Spleen (tissue), 11 donors: Measurements from ENCODE around the gene F13B. TPM values are rescaled to one million over a fixed set of nuclear protein-coding genes. Genes with fewer than 3 reads are reported as not detected.

ENCODE experiments used
- DNase-seq: peaks from one replicate; pipeline ENCODE4 v3.0.0-alpha.2; 2020
- H3K27ac ChIP-seq, 8 donors: fragments of 200-600 bp; sonication (generic) in 7 of 8; 1 replicate in 4 of 8; 2 replicates in 4 of 8; pipeline versions ENCODE4 v1.5.0 to v1.8.0; 2016 to 2021; ENCODE audit warnings: inconsistent platforms in 4 of 8, mild to moderate bottlenecking in 4 of 8, moderate library complexity in 1 of 8
- H3K27me3 ChIP-seq, 7 donors: fragments of 200-600 bp; sonication (generic) in 6 of 7; replicated peaks in 1 of 7; 1 replicate in 4 of 7; 2 replicates in 3 of 7; pipeline versions ENCODE4 v1.5.0 to v1.8.0; 2016 to 2021; ENCODE audit warnings: inconsistent platforms in 3 of 7, mild to moderate bottlenecking in 1 of 7
- H3K36me3 ChIP-seq, 6 donors: fragments of 200-600 bp; sonication (generic) in 5 of 6; 1 replicate in 4 of 6; 2 replicates in 2 of 6; pipeline versions ENCODE4 v1.5.0 to v1.8.0; 2016 to 2021; ENCODE audit warnings: inconsistent platforms in 2 of 6
- H3K4me1 ChIP-seq, 6 donors: fragments of 200-600 bp; sonication (generic) in 5 of 6; 1 replicate in 3 of 6; 2 replicates in 3 of 6; pipeline versions ENCODE4 v1.5.0 to v1.8.0; 2016 to 2021; ENCODE audit warnings: inconsistent platforms in 3 of 6
- H3K4me3 ChIP-seq, 8 donors: fragments of 200-600 bp; sonication (generic) in 7 of 8; 1 replicate in 4 of 8; 2 replicates in 4 of 8; pipeline versions ENCODE4 v1.5.0 to v1.8.0; 2016 to 2021; ENCODE audit warnings: inconsistent platforms in 4 of 8, mild to moderate bottlenecking in 4 of 8, moderate library complexity in 2 of 8
- H3K9me3 ChIP-seq, 8 donors: fragments of 200-600 bp; sonication (generic) in 7 of 8; 1 replicate in 4 of 8; 2 replicates in 4 of 8; pipeline versions ENCODE4 v1.5.0 to v1.8.0; 2016 to 2021; ENCODE audit warnings: inconsistent platforms in 4 of 8
- CTCF ChIP-seq, 11 experiments: fragments of 200-600 bp in 7 of 11; fragments of 450-650 bp in 4 of 11; sonication (generic) in 4 of 11; IDR thresholded peaks in 8 of 11; conservative IDR thresholded peaks in 3 of 11; 1 replicate in 7 of 11; 2 replicates in 4 of 11; pipeline versions ENCODE4 v1.4.0 to v1.8.0; 2016 to 2021; ENCODE audit warnings: antibody characterized with exemption in 11 of 11, inconsistent platforms in 4 of 11, mild to moderate bottlenecking in 1 of 11
- POLR2A ChIP-seq, 3 donors: fragments of 450-650 bp; IDR thresholded peaks; one replicate each; pipeline ENCODE4 v1.5.1; 2017; ENCODE audit warnings: antibody characterized with exemption in 3 of 3, mild to moderate bottlenecking in 1 of 3
- POLR2AphosphoS5 ChIP-seq, 3 donors: sonication (generic); formaldehyde crosslinking; IDR thresholded peaks; one replicate each; pipeline ENCODE4 v1.5.1; 2017; ENCODE audit warnings: antibody characterized with exemption in 3 of 3
- WGBS, 5 donors: extraction: QIAGEN DNeasy Blood & Tissue Kit in 3 of 5; methylation state at CpG; one replicate each; pipeline versions ENCODE4 v1.1.5 to v1.1.7; 2013 to 2018; 5-methylcytosine and 5-hydroxymethylcytosine counted together
- intact Hi-C: fragments of 100-400 bp; cut with DNase I; formaldehyde crosslinking; loops from one replicate; pipeline ENCODE4 v1.15.0; 2023; ENCODE audit warnings: low total_unique reads
- polyA plus RNA-seq, 3 donors: library from polyadenylated mRNA; stranded (reverse); fragments of 200-250 nt; gene quantifications; one replicate each; pipeline ENCODE4 v1.2.1, GENCODE V29; 2013
- total RNA-seq, 7 donors: library from RNA; depleted of rRNA in 3 of 7; stranded (reverse); fragments of >200 nt in 3 of 7; fragmentation: NEBNext Ultra II Directional in 4 of 7; extraction: Animal tissue kit (Norgen Biotek cat#: 25700) in 4 of 7; gene quantifications; one replicate each; pipeline versions ENCODE4 v1.1.0 to v1.2.1, GENCODE V29; 2016 to 2021
- donor health status: healthy with polysubstance abuse.
- donor health status: DM: no; HTN: no; CAD: no; lungs with moderate emphysema.
- donor health status: DM: no; HTN: no; CAD: no.
- donor health status: Bipolar disorder and iron deficiency.
- donor health status: healthy.
- donor health status: DM: no; HTN: no; CAD: no.
- donor health status: DM: yes; HTN: yes; CAD: no.

The F13B gene
- total and polyA plus RNA-seq, 10 donors: not detected

GRCh38 chr1:197093226-197093885 is 26.3 kb upstream of the F13B start:
- H3K27me3 ChIP-seq: no peaks in the 10 kb centered on the region
- WGBS, 5 donors: 93 to 99% (median 95%) methylated on average over 4 of the region's 4 CpGs
- H3K4me3 ChIP-seq: no peak overlapping the region
- no peaks in the 10 kb centered on the region for H3K9me3 ChIP-seq
- peaks cover 0 to 23% (median 0%) of the 10 kb centered on the region in 6 donors for H3K36me3 ChIP-seq
- DNase-seq: no peak
- TF ChIP-seq POLR2AphosphoS5 (IDR thresholded peaks at IDR 0.05) (no peak), CTCF (IDR thresholded peaks at IDR 0.05 in 8 of 11, conservative IDR thresholded peaks at IDR 0.05 in 3 of 11) (no peak), POLR2A (IDR thresholded peaks at IDR 0.05) (no peak)
- H3K4me1 ChIP-seq: no peaks in the 10 kb centered on the region
- H3K27ac ChIP-seq: no peak overlapping the region
- intact Hi-C loops: no loop called here

GRCh38 chr1:197092491-197093023 is 25.5 kb upstream of the F13B start:
- Histone ChIP-seq H3K9me3 (no peaks in the 10 kb centered on the region), H3K27ac (no peak overlapping the region), H3K4me1 (no peaks in the 10 kb centered on the region), H3K4me3 (no peak overlapping the region), H3K36me3 (peaks cover 0 to 31% (median 0%) of the 10 kb centered on the region in 6 donors), H3K27me3 (no peaks in the 10 kb centered on the region)
- WGBS, 5 donors: 79 to 98% (median 93%) methylated on average over 1 of the region's 1 CpG
- no peak for TF ChIP-seq POLR2A (IDR thresholded peaks at IDR 0.05)
- TF ChIP-seq CTCF (IDR thresholded peaks at IDR 0.05 in 8 of 11, conservative IDR thresholded peaks at IDR 0.05 in 3 of 11): no peak
- intact Hi-C loops: no loop called here
- DNase-seq: no peak

DNA sequence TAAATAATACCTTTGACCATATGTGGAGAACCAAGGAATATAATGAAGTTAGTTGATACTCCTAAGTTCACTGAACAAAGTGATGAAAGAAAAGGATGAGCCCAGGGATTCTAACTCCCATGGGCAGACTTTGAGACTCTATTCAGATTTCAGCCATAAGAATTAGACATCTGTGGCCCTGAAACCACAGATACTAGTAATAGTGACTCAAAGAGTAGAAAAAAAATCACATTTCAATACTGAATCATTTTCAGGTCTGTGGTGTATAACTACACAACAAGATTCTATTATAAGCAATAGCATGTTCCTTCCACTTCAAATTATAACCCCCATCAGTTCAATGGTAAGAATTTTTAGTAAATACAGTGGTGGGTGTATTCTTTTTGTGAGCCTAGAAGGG is 16.4 kb upstream of the F13B start:
- Histone ChIP-seq H3K4me3 (no peak overlapping the region), H3K27me3 (no peaks in the 10 kb centered on the region), H3K4me1 (no peaks in the 10 kb centered on the region), H3K27ac (no peak overlapping the region), H3K9me3 (peaks cover 0 to 29% (median 21%) of the 10 kb centered on the region in 8 donors), H3K36me3 (peaks cover 0 to 63% (median 0%) of the 10 kb centered on the region in 6 donors)
- TF ChIP-seq POLR2AphosphoS5 (IDR thresholded peaks at IDR 0.05) (no peak), POLR2A (IDR thresholded peaks at IDR 0.05) (no peak), CTCF (IDR thresholded peaks at IDR 0.05 in 8 of 11, conservative IDR thresholded peaks at IDR 0.05 in 3 of 11) (no peak)
- intact Hi-C loops: no loop called here
- DNase-seq: no peak

- 97 to 100% (median 99%) methylated on average over 5 of the region's 5 CpGs for WGBS, 5 donors
- Histone ChIP-seq H3K9me3 (peaks cover 0 to 29% (median 21%) of the 10 kb centered on the region in 8 donors), H3K4me3 (no peak overlapping the region), H3K36me3 (peaks cover 0 to 42% (median 0%) of the 10 kb centered on the region in 6 donors), H3K27me3 (no peaks in the 10 kb centered on the region), H3K27ac (no peak overlapping the region), H3K4me1 (no peaks in the 10 kb centered on the region)
- DNase-seq: no peak
- intact Hi-C loops: no loop called here
- TF ChIP-seq POLR2A (IDR thresholded peaks at IDR 0.05): no peak
- no peak for TF ChIP-seq POLR2AphosphoS5 (IDR thresholded peaks at IDR 0.05)
- no peak for TF ChIP-seq CTCF (IDR thresholded peaks at IDR 0.05 in 8 of 11, conservative IDR thresholded peaks at IDR 0.05 in 3 of 11)
These were observed 14.2 kb upstream of the F13B start for GRCh38 chr1:197081117-197081753.
